DND-41 (cell line): ENCODE measurements around the gene ICAM1.

Experiments used
- CTCF ChIP-seq: IDR thresholded peaks from 2 replicates; pipeline ENCODE4 v1.5.1; 2012; ENCODE audit warnings: borderline replicate concordance, low read length, moderate library complexity, mild to moderate bottlenecking; ENCODE audit not compliant: poor library complexity, severe bottlenecking; ENCODE audit errors: extremely low read depth
- EZH2 ChIP-seq: IDR thresholded peaks from 3 replicates; pipeline ENCODE4 v1.6.1; 2012; ENCODE audit warnings: borderline replicate concordance, low read depth, mild to moderate bottlenecking, moderate library complexity, low read length, inconsistent platforms; ENCODE audit not compliant: severe bottlenecking

DNA sequence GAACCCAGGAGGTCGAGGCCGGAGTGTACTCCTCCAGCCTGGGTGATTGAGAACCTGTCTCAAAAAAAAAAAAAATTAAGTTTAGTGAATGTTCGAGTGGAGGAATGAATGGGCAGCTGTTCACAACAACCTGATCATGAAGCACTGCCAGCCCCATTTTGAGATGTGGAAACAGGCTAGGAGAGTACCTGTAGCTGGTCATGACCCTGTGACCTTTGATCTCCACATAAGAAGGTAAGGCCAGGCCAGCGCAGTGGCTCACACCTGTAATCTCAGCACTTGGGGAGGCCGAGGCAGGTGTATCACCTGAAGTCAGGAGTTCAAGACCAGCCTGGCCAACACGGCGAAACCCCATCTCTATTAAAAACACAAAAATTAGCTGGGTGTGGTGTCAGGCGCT lies 54.8 kb downstream of the ICAM1 start:
- TF ChIP-seq CTCF, result no peak
- no peak for TF ChIP-seq EZH2
